HG02885 (cell line): ENCODE data around the gene TMC8.
"Not testable (repeated sequence)": the region's sequence is repeated elsewhere in the genome, so short reads cannot be mapped to it uniquely, and the experiment has no call there.

ENCODE experiments used
- ATAC-seq: cut with Tn5 transposase; IDR thresholded peaks from one replicate; pipeline ENCODE4 v1.9.1; 2021; ENCODE audit warnings: mild to moderate bottlenecking; ENCODE audit not compliant: unreplicated experiment, poor library complexity

Gene TMC8, protein sequence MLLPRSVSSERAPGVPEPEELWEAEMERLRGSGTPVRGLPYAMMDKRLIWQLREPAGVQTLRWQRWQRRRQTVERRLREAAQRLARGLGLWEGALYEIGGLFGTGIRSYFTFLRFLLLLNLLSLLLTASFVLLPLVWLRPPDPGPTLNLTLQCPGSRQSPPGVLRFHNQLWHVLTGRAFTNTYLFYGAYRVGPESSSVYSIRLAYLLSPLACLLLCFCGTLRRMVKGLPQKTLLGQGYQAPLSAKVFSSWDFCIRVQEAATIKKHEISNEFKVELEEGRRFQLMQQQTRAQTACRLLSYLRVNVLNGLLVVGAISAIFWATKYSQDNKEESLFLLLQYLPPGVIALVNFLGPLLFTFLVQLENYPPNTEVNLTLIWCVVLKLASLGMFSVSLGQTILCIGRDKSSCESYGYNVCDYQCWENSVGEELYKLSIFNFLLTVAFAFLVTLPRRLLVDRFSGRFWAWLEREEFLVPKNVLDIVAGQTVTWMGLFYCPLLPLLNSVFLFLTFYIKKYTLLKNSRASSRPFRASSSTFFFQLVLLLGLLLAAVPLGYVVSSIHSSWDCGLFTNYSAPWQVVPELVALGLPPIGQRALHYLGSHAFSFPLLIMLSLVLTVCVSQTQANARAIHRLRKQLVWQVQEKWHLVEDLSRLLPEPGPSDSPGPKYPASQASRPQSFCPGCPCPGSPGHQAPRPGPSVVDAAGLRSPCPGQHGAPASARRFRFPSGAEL

DNA sequence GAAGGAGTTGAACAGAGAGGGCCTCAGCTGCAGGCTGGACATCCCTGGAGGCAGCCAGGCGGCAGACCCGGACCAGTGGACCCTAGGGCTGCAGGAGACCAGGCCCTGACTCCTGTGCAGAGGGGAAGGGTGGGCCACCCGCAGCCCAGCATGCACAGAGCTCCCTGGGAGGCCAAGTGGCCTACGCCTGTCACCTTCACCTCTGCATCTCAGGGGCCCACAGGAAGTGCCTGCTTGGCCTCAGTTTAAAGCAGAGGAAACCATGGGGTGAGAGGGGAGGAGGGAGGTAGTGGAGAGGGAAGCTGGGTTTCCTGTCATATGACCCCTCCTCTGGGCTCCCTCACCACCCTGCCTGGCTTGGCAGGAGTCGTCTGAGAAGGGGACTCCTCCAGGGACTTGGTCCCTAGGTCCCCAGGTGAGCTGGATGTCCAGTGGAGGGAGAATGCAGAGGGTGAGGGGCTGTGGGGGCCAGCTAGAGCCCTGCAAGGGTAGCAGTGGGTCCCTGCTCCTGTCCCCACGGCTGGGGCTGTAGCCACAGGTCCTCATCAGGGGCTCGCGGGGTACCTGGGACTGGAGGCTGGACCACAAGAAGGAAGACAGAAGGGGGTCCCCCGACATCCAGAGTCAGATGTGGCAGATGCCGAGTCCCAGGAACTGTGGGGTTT is at the start of gene TMC8:
Gene TMC8 (plus strand): TSS at position 335 of the 665 bp plus-strand sequence. CDS start 818 bp downstream, outside the sequence.
- ATAC-seq: peak; percentile 21

DNA sequence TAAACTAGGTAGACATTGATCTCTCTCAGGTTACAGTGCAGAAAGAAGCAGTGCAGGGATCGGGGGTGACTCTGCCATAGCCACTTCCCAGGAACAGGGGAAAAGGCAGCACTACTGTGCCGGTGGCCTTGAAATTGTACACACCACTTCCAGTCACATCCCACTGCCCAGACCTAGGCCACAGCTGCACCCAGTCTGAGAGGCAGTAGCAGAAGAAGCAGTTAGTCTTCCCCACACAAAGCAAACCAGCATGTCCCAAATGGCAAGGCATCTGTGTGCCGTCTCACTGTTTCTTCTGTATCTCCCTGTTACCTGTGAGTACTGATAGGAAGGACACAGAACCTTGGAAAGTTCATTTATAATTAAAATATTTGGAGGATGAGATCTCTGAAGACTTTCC is 49.0 kb upstream of the TMC8 start:
- ATAC-seq: no peak

- ATAC-seq: not testable (repeated sequence)
Observed at GRCh38 chr17:78082355-78082872, 48.2 kb upstream of the TMC8 start.

DNA sequence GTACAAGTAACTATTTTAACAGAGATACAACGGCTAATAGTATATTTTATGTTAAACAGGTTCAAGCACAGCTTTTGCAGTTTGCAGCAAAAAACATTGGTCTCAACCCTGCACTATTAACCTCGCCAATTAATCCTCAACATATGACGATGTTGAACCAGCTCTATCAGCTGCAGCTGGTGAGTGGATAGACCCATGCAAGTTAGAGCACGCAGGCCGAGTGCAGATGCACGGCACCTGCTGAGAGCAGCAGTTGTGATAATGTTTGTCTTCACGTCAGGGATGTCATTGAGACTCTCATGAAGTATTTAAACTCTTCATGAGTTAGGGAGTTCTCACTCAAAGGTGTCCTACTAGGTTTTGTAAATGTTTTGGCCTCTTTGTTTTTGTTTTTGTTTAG is 47.6 kb upstream of the TMC8 start:
- no peak for ATAC-seq

DNA sequence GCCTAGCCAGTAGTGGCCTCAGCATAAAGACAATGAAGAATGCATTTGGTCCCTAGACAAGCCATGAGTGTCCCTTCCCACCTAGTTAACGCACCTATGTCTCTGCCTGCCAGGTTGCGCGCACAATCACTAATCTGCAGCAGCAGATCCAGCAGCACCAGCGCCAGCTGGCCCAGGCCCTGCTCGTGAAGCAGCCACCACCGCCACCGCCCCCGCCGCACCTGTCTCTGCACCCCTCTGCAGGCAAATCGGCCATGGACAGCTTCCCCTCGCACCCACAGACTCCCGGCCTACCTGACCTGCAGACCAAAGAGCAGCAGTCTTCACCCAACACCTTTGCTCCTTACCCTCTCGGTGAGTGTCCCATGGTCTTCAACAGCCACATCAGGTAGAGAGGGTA is 43.8 kb upstream of the TMC8 start:
- no peak for ATAC-seq

DNA sequence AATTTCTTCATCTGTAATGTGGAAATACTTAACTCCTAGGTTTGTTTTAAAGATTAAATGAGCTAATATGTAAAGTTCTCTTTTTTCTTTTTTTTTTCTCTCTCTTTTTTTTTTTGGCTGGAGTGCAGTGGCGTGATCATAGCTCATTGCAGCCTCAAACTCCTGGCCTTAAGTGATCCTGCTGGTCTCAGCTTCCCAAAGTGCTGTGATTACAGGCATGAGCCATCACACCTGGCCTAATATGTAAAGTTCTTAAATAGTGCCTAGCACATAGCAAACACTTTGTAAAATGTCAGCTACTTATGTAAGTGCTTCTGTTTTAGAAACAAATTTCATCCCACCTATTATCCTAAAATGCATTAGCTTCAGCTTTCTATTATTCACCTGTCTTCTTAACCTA is 42.0 kb upstream of the TMC8 start:
- ATAC-seq: no peak

DNA sequence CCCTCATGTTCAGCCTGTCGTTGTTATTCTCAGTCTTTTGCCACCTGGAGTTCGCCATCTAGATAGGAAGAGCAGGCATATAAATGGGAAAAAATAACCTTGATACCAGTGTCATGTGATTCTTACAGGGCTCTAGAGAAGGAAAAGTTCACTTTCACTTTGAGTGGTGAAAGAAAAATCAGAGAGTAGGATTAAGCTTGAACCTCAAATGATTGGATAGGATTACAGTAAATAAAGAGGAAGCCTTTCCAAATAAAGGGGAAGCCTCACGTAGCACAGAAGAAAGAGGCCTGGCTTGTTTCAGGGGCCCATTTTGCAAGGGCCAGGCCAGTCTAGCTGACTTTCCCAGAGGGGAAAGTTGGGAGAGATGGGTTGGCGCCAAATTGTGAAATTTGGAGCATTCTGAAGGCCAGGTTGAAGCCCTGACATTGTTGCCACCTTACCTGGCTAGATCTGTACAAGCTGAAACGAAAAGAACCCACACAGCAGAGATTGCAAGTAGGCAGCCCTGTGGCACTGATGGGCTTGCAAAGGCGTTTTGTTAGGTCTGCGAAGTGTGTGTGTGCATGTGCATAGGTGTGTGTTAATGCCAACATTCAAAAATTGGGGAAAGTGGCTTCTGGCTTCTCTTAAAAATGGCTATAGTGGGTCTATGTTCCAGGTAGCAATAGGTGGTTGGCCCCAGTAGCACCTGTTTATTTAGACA is 40.8 kb upstream of the TMC8 start:
- no peak for ATAC-seq

DNA sequence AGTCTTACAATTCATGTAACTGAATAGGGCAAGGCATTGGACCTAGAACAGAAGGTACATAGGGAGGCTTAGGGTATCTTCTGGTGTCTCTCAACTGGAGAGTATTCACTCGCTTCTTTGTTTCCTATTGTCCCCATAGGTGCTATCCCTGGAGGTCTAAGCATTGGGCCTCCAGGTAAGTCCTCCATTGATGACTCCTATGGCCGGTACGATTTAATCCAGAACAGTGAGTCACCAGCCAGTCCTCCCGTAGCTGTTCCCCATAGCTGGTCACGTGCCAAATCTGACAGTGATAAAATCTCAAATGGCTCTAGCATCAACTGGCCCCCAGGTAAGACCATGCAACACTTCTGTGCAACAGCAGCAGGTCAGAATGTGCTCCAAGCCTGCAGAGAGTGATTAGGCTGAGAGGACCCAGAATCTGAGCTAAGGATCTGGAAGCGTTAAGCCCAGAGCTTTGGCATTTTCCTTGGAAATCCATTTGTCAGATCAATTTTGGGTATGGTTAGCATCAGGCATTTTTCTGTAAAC is 37.7 kb upstream of the TMC8 start:
- no peak for ATAC-seq

DNA sequence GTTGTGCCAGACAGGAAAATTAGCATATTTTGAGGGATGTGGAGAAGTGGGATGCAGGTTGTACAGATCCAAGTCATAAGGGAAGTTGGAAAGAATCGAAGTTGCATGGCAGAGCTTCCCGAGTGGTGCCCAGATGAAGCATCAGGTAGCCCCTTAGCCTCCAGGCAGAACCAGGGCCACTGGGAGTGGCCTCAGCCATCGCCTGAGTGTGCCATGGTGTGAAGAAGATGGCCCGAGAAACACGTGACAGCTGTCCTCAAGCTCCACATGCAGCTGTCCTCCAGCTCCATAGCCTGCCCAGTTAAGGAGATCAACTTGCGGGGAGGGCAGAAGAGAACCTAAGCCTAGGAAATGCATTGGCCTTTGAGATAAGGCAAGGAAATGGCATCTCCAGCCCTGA is 35.5 kb upstream of the TMC8 start:
- ATAC-seq: no peak

GRCh38 chr17:78096093-78096492 is 34.5 kb upstream of the TMC8 start:
- no peak for ATAC-seq

- ATAC-seq: no peak
Observed at GRCh38 chr17:78101112-78101511, 29.5 kb upstream of the TMC8 start.

DNA sequence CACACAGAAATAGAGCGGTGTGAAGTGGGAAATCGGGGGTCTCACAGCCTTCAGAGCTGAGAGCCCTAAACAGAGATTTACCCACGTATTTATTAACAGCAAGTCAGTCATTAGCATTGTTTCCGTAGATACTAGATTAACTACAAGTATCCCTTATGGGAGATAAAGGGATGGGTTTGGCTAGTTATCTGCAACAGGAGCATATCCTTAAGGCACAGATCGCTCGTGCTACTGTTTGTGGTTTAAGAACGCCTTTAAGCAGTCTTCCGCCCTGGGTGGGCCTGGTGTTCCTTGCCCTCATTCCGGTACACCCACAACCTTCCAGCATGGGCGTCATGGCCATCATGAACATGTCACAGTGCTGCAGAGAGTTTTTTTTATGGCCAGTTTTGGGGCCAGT is 29.0 kb upstream of the TMC8 start:
- ATAC-seq: no peak

GRCh38 chr17:78103311-78103710 is 27.3 kb upstream of the TMC8 start:
- no peak for ATAC-seq

DNA sequence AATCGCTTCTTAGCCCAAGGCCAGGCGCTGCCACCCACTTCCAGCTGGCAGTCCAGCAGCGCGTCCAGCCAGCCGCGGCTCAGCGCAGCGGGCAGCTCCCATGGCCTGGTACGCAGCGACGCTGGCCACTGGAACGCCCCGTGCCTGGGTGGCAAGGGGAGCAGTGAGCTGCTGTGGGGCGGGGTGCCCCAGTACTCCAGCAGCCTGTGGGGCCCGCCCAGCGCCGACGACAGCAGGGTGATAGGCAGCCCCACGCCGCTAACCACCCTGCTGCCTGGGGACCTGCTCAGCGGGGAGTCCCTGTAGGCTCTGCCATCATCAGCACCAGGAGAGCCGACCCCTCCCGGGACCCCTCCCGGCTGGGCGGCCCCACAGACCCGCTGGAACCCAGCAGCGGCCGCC is 26.0 kb upstream of the TMC8 start:
- no peak for ATAC-seq

DNA sequence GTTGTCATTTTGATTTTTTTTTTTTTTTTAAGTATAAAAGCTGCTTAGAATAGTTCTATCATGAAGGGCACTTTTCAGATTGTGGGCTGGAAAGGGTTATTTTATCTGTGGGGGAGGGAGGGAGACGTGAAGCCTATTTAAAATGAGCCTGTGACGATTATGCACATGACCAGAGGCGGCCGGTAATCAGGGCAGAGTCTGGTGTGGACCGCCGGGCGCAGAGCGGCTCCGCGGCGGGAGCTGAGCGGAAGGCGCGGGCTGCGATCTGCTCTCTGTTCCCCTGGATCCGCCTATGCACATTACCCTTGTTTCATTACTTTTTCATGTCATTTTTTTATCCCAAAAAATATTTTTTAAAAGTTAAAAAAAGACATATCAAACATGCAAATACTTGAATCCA is 25.5 kb upstream of the TMC8 start:
- no peak for ATAC-seq

DNA sequence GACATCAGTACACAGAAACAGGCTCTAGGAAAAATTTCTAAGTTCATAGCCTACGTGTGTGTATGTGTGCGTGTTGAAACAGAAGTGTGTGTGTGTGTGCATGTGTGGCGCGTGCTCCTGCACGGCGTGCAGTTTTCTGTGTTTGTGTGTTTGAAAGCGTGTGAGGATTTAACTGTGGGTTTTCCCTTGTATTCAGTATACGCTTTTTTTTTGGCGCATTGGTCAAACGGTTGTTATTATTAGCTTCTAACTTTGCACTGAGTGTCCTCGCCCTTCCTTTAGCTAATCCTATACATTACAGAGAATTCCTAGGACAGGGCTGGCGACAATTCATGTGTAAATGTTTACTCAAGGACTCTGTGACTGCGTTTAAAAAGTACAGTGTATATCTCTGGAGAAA is 25.0 kb upstream of the TMC8 start:
- ATAC-seq: no peak

GRCh38 chr17:78106211-78106610 is 24.4 kb upstream of the TMC8 start:
- ATAC-seq: no peak

- no peak for ATAC-seq
Observed at GRCh38 chr17:78107457-78107856, 23.1 kb upstream of the TMC8 start.

DNA sequence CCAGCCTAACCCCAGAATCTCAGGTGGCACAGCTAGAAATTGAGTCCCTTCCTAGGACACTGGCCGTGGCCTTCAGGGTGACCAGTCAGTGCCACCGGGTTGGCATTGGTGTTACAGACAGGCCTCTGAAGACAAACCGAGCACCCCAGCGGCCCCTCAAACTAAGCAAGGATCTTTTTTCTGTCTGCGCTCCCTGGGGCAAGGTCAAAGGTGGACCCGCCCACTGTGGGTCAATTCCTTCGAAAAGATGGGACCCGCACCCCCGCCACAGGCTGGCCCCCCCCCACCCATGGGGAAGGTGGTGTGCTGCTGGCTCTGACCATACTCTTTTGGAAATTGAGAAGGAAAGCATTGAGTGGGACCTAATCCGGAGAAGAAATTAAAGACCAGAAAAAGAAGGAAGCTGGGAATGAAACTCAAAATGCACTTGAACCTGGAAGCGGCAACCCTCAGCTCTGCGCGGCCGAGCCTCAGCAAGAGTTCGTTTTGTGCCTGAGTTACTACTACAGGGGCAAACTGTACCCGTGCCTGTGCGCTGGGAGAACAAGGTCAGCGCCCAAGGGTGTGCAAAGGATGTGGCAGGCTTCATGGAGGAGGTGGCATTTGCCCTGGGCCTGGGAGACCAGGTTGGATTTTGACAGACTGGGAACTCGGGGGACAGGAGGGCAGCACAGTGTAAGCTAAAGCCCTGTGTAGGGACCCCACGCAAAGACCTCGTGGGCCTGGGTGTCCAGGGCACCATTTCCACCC is 22.4 kb upstream of the TMC8 start:
- no peak for ATAC-seq
